ENCODE measurements around the gene CEP43. TPM values are rescaled to one million over a fixed set of nuclear protein-coding genes. Genes with fewer than 3 reads are reported as not detected.

CEP43 gene
- total RNA-seq, 2 experiments from 2014 or later = 34.3 to 41.2 TPM

GRCh38 chr6:166989427-166990032, 9.7 kb upstream of the CEP43 start:
- no peak for TF ChIP-seq EZH2phosphoT487 (IDR thresholded peaks at IDR 0.05; ENCODE audit: borderline replicate concordance, low read depth, low read length)
- TF ChIP-seq, protein P1, sequence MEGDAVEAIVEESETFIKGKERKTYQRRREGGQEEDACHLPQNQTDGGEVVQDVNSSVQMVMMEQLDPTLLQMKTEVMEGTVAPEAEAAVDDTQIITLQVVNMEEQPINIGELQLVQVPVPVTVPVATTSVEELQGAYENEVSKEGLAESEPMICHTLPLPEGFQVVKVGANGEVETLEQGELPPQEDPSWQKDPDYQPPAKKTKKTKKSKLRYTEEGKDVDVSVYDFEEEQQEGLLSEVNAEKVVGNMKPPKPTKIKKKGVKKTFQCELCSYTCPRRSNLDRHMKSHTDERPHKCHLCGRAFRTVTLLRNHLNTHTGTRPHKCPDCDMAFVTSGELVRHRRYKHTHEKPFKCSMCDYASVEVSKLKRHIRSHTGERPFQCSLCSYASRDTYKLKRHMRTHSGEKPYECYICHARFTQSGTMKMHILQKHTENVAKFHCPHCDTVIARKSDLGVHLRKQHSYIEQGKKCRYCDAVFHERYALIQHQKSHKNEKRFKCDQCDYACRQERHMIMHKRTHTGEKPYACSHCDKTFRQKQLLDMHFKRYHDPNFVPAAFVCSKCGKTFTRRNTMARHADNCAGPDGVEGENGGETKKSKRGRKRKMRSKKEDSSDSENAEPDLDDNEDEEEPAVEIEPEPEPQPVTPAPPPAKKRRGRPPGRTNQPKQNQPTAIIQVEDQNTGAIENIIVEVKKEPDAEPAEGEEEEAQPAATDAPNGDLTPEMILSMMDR (conservative IDR thresholded peaks at IDR 0.05; ENCODE audit: low read length) = peak; percentile 77
- no TSS peak for BruUV-seq (replicated peaks)
- Histone ChIP-seq H3K36me3 (ENCODE audit: insufficient read depth, low read length) (peaks cover 55% of the 10 kb centered on the region), H3K79me2 (ENCODE audit: insufficient read depth, low read depth, low read length) (peaks cover 44% of the 10 kb centered on the region; the same call in 1 of the 2 replicates), H3K4me3 (ENCODE audit: low read depth, low read length, poor library complexity, severe bottlenecking) (no peak overlapping the region), H3K9me2 (ENCODE audit: insufficient read depth, low read length) (no peaks in the 10 kb centered on the region), H3K4me1 (ENCODE audit: insufficient read depth, low read length, poor library complexity, severe bottlenecking) (peaks cover 4% of the 10 kb centered on the region), H4K20me1 (ENCODE audit: insufficient read depth, low read length) (peaks cover 5% of the 10 kb centered on the region; the same call in 1 of the 2 replicates), H3K4me2 (ENCODE audit: low read length) (no peak overlapping the region), H2AFZ (ENCODE audit: low read length) (no peak overlapping the region), H3K9me3 (ENCODE audit: low read length) (no peaks in the 10 kb centered on the region), H3K27ac (ENCODE audit: low read depth, low read length, poor library complexity, severe bottlenecking) (no peak overlapping the region)
- CTCF ChIA-PET (ENCODE audit: unreplicated experiment) = interaction anchor here (0.9 to 2.1 kb wide), 5 partner anchors 36 to 204 kb away, joined by 3 to 6 read pairs (median 4); no protein-coding TSS in a partner anchor
- intact Hi-C loops (cut with micrococcal nuclease; ENCODE audit: unreplicated experiment) = loop anchor here (1.0 to 2.0 kb wide), 2 partner anchors 39 to 203 kb away; no protein-coding TSS in a partner anchor
- peak; percentile 60 for DNase-seq (ENCODE audit: low spot score)
- POLR2A ChIA-PET = interaction anchor here (0.6 to 1.9 kb wide), 5 partner anchors 29 to 203 kb away, joined by 3 to 7 read pairs (median 4); no protein-coding TSS in a partner anchor

- Histone ChIP-seq H4K20me1 (ENCODE audit: insufficient read depth, low read length) (peaks cover 9% of the 10 kb centered on the region), H3K27ac (ENCODE audit: low read depth, low read length, poor library complexity, severe bottlenecking) (no peak overlapping the region), H3K4me3 (ENCODE audit: low read depth, low read length, poor library complexity, severe bottlenecking) (no peak overlapping the region), H3K9me2 (ENCODE audit: insufficient read depth, low read length) (no peaks in the 10 kb centered on the region), H3K79me2 (ENCODE audit: insufficient read depth, low read depth, low read length) (peaks cover 74% of the 10 kb centered on the region; the same call in 1 of the 2 replicates), H3K4me2 (ENCODE audit: low read length) (no peak overlapping the region), H2AFZ (ENCODE audit: low read length) (no peak overlapping the region), H3K4me1 (ENCODE audit: insufficient read depth, low read length, poor library complexity, severe bottlenecking) (peaks cover 25% of the 10 kb centered on the region), H3K36me3 (ENCODE audit: insufficient read depth, low read length) (peaks cover 61% of the 10 kb centered on the region), H3K9me3 (ENCODE audit: low read length) (no peaks in the 10 kb centered on the region)
- ChIA-PET CTCF (ENCODE audit: unreplicated experiment) (interaction anchor here (0.8 kb wide), 1 partner anchor 145 kb away, joined by 3 read pairs; no protein-coding TSS in a partner anchor), POLR2A (interaction anchor here (1.0 to 1.2 kb wide), 2 partner anchors 8 to 146 kb away, joined by 3 read pairs; no protein-coding TSS in a partner anchor)
- no peak for DNase-seq (ENCODE audit: low spot score)
- intact Hi-C loops (cut with micrococcal nuclease; ENCODE audit: unreplicated experiment) = no loop called here
- TF ChIP-seq, protein P1 (conservative IDR thresholded peaks at IDR 0.05; ENCODE audit: low read length) = no peak
- no peak for TF ChIP-seq EZH2phosphoT487 (IDR thresholded peaks at IDR 0.05; ENCODE audit: borderline replicate concordance, low read depth, low read length)
- BruUV-seq (replicated peaks) = no TSS peak
Measured at GRCh38 chr6:166996406-166996805, 2.8 kb upstream of the CEP43 start.

- no peak overlapping the region for H2AFZ ChIP-seq (ENCODE audit: low read length)
- H3K4me1 ChIP-seq (ENCODE audit: insufficient read depth, low read length, poor library complexity, severe bottlenecking) = peaks cover 34% of the 10 kb centered on the region
- H3K9me2 ChIP-seq (ENCODE audit: insufficient read depth, low read length) = no peaks in the 10 kb centered on the region
- no peak for TF ChIP-seq EZH2phosphoT487 (IDR thresholded peaks at IDR 0.05; ENCODE audit: borderline replicate concordance, low read depth, low read length)
- TF ChIP-seq, protein P1 (conservative IDR thresholded peaks at IDR 0.05; ENCODE audit: low read length) = no peak
- no peaks in the 10 kb centered on the region for H3K9me3 ChIP-seq (ENCODE audit: low read length)
- ChIA-PET CTCF (ENCODE audit: unreplicated experiment) (no interaction called here), POLR2A (interaction anchor here (1.2 kb wide), 1 partner anchor 145 kb away, joined by 3 read pairs; no protein-coding TSS in a partner anchor)
- H3K79me2 ChIP-seq (ENCODE audit: insufficient read depth, low read depth, low read length) = peaks cover 80% of the 10 kb centered on the region; the same call in 1 of the 2 replicates
- peaks cover 63% of the 10 kb centered on the region for H3K36me3 ChIP-seq (ENCODE audit: insufficient read depth, low read length)
- peaks cover 9% of the 10 kb centered on the region for H4K20me1 ChIP-seq (ENCODE audit: insufficient read depth, low read length)
- H3K27ac ChIP-seq (ENCODE audit: low read depth, low read length, poor library complexity, severe bottlenecking) = no peak overlapping the region
- H3K4me3 ChIP-seq (ENCODE audit: low read depth, low read length, poor library complexity, severe bottlenecking) = peak overlapping the region; percentile 95
- DNase-seq (ENCODE audit: low spot score) = no peak
- intact Hi-C loops (cut with micrococcal nuclease; ENCODE audit: unreplicated experiment) = no loop called here
- H3K4me2 ChIP-seq (ENCODE audit: low read length) = peak overlapping the region; percentile 73
- no TSS peak for BruUV-seq (replicated peaks)
Measured at GRCh38 chr6:166997348-166997747, 1.8 kb upstream of the CEP43 start.

Measured in OCI-LY7 (cell line).